SK-N-MC (cell line): ENCODE data around the gene ITPR2.
"Not testable (repeated sequence)": the region's sequence is repeated elsewhere in the genome, so short reads cannot be mapped to it uniquely, and the experiment has no call there.

Source experiments
- DNase-seq: peaks from one replicate; pipeline ENCODE4 v3.0.0-alpha.2; 2011; ENCODE audit warnings: low read depth, low spot score
- H3K27ac ChIP-seq: fragments of 200-600 bp; sonication (generic); 2 replicates; pipeline ENCODE4 v1.5.1; 2016; ENCODE audit warnings: mixed run types
- H3K36me3 ChIP-seq: fragments of 200-600 bp; sonication (generic); 2 replicates; pipeline ENCODE4 v1.6.1; 2017; ENCODE audit warnings: antibody characterized with exemption, low read length, mixed read lengths; ENCODE audit not compliant: insufficient read depth
- H3K4me3 ChIP-seq: fragments of 200-600 bp; sonication (generic); 2 replicates; pipeline ENCODE4 v1.5.1; 2016
- H3K9ac ChIP-seq: fragments of 200-600 bp; sonication (generic); 2 replicates; pipeline ENCODE4 v1.8.0; 2017; ENCODE audit warnings: mixed run types, mixed read lengths; ENCODE audit not compliant: insufficient read length
- H3K9me3 ChIP-seq: fragments of 200-600 bp; sonication (generic); 2 replicates; pipeline ENCODE4 v1.6.1; 2017; ENCODE audit warnings: low read depth, mild to moderate bottlenecking, antibody characterized with exemption, low read length, moderate library complexity, mixed read lengths
- EZH2 ChIP-seq: fragments of 200-600 bp; sonication (generic); IDR thresholded peaks from one replicate; pipeline ENCODE4 v1.6.1; 2017; ENCODE audit warnings: antibody characterized with exemption
- FOXP2 ChIP-seq: optimal IDR thresholded peaks from 2 replicates; pipeline ENCODE3; 2011; ENCODE audit warnings: mild to moderate bottlenecking, moderate library complexity; ENCODE audit not compliant: insufficient read depth; ENCODE audit errors: extremely low read length, control extremely low read depth
- POLR2AphosphoS5 ChIP-seq: IDR thresholded peaks from 2 replicates; pipeline ENCODE4 v1.6.1; 2012; ENCODE audit warnings: mild to moderate bottlenecking, low read depth, low read length, borderline replicate concordance

Gene ITPR2

DNA sequence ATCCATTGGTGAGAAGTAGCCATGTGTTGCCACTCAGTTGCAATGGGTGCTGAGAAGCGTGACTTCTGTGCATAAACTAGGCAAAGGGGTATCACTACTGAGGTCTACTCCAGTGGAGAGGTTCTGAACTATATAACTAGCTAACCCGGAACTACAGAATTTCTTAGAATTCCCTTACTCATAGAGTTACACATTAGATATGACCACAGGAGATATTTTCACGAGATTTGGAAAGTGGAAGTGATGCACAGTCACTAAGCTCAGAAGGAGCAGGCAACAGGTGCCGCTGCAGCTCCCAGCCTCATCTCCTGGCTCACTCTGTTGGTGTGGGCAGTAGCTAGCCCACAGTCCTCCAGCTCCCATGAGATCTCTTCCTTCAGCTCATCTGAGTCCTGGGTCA lies 501.0 kb downstream of the ITPR2 start:
- no peak for TF ChIP-seq EZH2
- no peak for TF ChIP-seq POLR2AphosphoS5
- TF ChIP-seq FOXP2: no peak
- H3K9ac ChIP-seq: no peak overlapping the region
- H3K4me3 ChIP-seq: no peak overlapping the region
- H3K9me3 ChIP-seq: no peaks in the 10 kb centered on the region
- H3K27ac ChIP-seq: no peak overlapping the region
- DNase-seq: no peak
- no peaks in the 10 kb centered on the region for H3K36me3 ChIP-seq

- Histone ChIP-seq H3K9ac (no peak overlapping the region), H3K36me3 (no peaks in the 10 kb centered on the region), H3K27ac (no peak overlapping the region), H3K4me3 (no peak overlapping the region), H3K9me3 (no peaks in the 10 kb centered on the region)
- TF ChIP-seq FOXP2 (no peak), POLR2AphosphoS5 (no peak), EZH2 (no peak)
- DNase-seq: no peak
Measured at GRCh38 chr12:26331136-26331535, 501.9 kb downstream of the ITPR2 start.

GRCh38 chr12:26327975-26328644 lies 504.9 kb downstream of the ITPR2 start:
- TF ChIP-seq FOXP2 (no peak), POLR2AphosphoS5 (no peak), EZH2 (no peak)
- Histone ChIP-seq H3K9ac (no peak overlapping the region), H3K9me3 (no peaks in the 10 kb centered on the region), H3K27ac (no peak overlapping the region), H3K36me3 (no peaks in the 10 kb centered on the region), H3K4me3 (no peak overlapping the region)
- no peak for DNase-seq

DNA sequence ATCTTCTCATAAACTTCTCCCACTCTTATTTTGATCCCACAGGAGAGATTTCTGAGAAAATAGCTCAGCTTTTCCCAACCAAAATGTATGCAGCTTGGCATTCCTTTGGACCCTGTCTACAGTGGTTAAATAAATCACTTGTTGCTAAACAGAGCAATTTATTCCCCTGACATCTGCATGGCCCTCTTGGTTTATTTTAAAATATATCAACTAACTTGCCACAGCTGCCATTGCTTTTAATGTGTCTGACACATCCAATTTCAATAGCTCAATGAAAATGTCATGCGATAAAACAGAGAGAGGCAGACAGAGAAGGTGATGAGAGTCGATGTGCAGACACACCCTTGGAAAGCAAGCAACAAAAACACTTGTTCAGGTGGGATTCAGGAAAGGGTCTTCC lies 509.3 kb downstream of the ITPR2 start:
- no peak for TF ChIP-seq EZH2
- TF ChIP-seq FOXP2: no peak
- TF ChIP-seq POLR2AphosphoS5: no peak
- no peaks in the 10 kb centered on the region for H3K36me3 ChIP-seq
- H3K27ac ChIP-seq: no peak overlapping the region
- no peak overlapping the region for H3K4me3 ChIP-seq
- DNase-seq: no peak
- H3K9ac ChIP-seq: no peak overlapping the region
- H3K9me3 ChIP-seq: no peaks in the 10 kb centered on the region

- no peak overlapping the region for H3K27ac ChIP-seq
- TF ChIP-seq POLR2AphosphoS5 (no peak), EZH2 (no peak), FOXP2 (no peak)
- H3K9me3 ChIP-seq: no peaks in the 10 kb centered on the region
- no peak overlapping the region for H3K9ac ChIP-seq
- no peak for DNase-seq
- no peak overlapping the region for H3K4me3 ChIP-seq
- H3K36me3 ChIP-seq: no peaks in the 10 kb centered on the region
Measured at GRCh38 chr12:26319511-26319910, 513.5 kb downstream of the ITPR2 start.

DNA sequence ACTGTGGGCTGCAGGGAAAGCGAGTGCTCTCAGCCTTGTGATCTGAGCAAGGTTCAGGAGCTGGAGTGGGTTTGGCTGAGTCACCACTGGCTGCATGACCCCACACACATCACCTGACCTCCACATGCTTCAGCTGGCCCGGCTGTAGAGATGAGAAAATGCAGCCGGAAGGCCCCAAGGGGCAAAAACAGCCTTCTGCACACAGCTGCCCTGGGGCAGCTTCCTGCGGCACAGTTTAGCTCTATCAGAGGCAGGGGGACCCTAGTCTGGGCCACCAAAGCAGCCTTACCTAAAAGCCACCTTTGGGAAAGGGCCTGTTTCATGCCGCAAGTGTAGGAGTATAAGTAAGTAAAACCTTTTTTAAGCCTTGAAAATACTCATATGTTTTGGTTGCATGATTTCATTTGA lies 514.3 kb downstream of the ITPR2 start:
- H3K4me3 ChIP-seq: no peak overlapping the region
- H3K27ac ChIP-seq: no peak overlapping the region
- H3K9me3 ChIP-seq: no peaks in the 10 kb centered on the region
- H3K36me3 ChIP-seq: no peaks in the 10 kb centered on the region
- no peak for DNase-seq
- no peak overlapping the region for H3K9ac ChIP-seq
- TF ChIP-seq POLR2AphosphoS5 (no peak), FOXP2 (no peak), EZH2 (no peak)

- DNase-seq: no peak
- TF ChIP-seq POLR2AphosphoS5: no peak
- no peak for TF ChIP-seq FOXP2
- TF ChIP-seq EZH2: no peak
- no peak overlapping the region for H3K4me3 ChIP-seq
- H3K9me3 ChIP-seq: no peaks in the 10 kb centered on the region
- H3K36me3 ChIP-seq: no peaks in the 10 kb centered on the region
- no peak overlapping the region for H3K9ac ChIP-seq
- no peak overlapping the region for H3K27ac ChIP-seq
Measured at GRCh38 chr12:26317942-26318575, 514.9 kb downstream of the ITPR2 start.

DNA sequence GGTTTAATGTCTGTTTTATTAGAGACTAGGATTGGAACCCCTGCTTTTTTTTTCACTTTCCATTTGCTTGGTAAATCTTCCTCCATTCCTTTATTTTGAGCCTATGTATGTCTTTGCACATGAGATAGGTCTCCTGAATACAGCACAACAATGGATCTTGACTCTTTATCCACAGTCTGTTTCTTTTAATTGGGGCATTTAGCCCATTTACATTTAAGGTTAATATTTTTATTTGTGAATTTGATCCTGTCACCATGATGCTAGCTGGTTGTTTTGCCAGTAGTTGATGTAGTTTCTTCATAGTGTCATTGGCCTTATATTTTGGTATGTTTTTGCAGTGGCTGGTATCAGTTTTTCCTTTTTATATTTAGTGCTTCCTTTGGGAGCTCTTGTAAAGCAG lies 518.9 kb downstream of the ITPR2 start:
- H3K4me3 ChIP-seq, H3K9ac ChIP-seq, H3K36me3 ChIP-seq, H3K9me3 ChIP-seq, H3K27ac ChIP-seq, DNase-seq: not testable (repeated sequence)

DNA sequence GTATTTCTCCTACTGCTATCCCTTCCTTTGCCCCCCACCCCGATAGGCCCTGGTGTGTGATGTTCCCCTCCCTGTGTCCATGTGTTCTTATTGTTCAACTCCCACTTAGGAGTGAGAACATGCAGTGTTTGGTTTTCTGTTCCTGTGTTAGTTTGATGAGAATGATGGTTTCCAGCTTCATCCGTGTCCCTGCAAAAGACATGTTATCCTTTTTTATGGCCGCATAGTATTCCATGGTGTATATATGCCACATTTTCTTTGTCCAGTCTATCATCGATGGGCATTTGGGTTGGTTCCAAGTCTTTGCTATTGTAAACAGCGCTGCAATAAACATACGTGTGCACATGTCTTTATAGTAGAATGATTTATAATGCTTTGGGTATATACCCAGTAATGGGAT lies 522.5 kb downstream of the ITPR2 start:
- H3K36me3 ChIP-seq, H3K9me3 ChIP-seq, H3K27ac ChIP-seq, DNase-seq, H3K9ac ChIP-seq, H3K4me3 ChIP-seq: not testable (repeated sequence)
